Central memory CD8-positive, alpha-beta T cell (primary cell): ENCODE data around the gene HSPA13.
"Not testable (repeated sequence)": the region's sequence is repeated elsewhere in the genome, so short reads cannot be mapped to it uniquely, and the experiment has no call there.

Experiments
- ATAC-seq: fragments of 150-1000 bp; cut with Tn5 transposase; replicated peaks from 2 replicates; pipeline ENCODE4 v1.10.0; 2022; ENCODE audit warnings: mild to moderate bottlenecking, moderate FRiP score, moderate number of reproducible peaks; ENCODE audit not compliant: poor library complexity, severe bottlenecking; ENCODE audit errors: extremely low read depth
- DNase-seq, 2 donors: peaks; one replicate each; pipeline ENCODE4 v3.0.0; 2021; ENCODE audit warnings: low spot score in 2 of 2
- H3K27ac Mint-ChIP-seq: one replicate; pipeline ENCODE4 v1.8.0; 2022; ENCODE audit warnings: low read depth, mild to moderate bottlenecking, moderate library complexity, mixed read lengths
- H3K27me3 Mint-ChIP-seq: one replicate; pipeline ENCODE4 v1.8.0; 2022; ENCODE audit warnings: mixed read lengths
- H3K36me3 Mint-ChIP-seq: one replicate; pipeline ENCODE4 v1.8.0; 2022; ENCODE audit warnings: mild to moderate bottlenecking, moderate library complexity, mixed read lengths; ENCODE audit not compliant: insufficient read depth
- H3K4me1 Mint-ChIP-seq: one replicate; pipeline ENCODE4 v1.8.0; 2022; ENCODE audit warnings: mixed read lengths
- H3K4me3 Mint-ChIP-seq: one replicate; pipeline ENCODE4 v1.8.0; 2022; ENCODE audit warnings: mild to moderate bottlenecking, moderate library complexity, mixed read lengths
- H3K9me3 Mint-ChIP-seq: one replicate; pipeline ENCODE4 v1.8.0; 2022; ENCODE audit warnings: mixed read lengths

The HSPA13 gene

DNA sequence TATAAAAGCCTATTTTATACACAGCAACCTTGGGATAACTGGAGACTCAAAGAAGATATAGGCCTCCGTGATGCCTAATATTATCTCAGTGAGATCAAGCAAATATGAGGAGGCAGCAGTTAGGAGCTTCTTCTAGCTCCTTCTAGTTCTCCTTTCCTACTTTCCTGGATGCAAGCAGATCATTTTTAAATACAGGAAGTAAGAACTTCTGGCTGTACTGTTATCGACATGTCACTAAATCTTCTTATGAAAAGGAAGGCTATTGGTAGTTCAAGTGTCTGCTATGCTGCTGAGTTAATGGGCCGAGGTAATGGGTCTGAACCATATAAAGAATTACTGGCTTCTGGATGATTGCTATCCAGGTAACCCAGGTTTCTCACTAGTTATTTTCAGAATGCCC is 15.9 kb downstream of the HSPA13 start:
- H3K27ac Mint-ChIP-seq, result no peak overlapping the region
- no peak overlapping the region for H3K4me3 Mint-ChIP-seq
- ATAC-seq, result no peak
- H3K27me3 Mint-ChIP-seq, result peaks cover 17% of the 10 kb centered on the region
- no peaks in the 10 kb centered on the region for H3K36me3 Mint-ChIP-seq
- DNase-seq, result no peak
- no peaks in the 10 kb centered on the region for H3K4me1 Mint-ChIP-seq
- H3K9me3 Mint-ChIP-seq, result no peaks in the 10 kb centered on the region

DNA sequence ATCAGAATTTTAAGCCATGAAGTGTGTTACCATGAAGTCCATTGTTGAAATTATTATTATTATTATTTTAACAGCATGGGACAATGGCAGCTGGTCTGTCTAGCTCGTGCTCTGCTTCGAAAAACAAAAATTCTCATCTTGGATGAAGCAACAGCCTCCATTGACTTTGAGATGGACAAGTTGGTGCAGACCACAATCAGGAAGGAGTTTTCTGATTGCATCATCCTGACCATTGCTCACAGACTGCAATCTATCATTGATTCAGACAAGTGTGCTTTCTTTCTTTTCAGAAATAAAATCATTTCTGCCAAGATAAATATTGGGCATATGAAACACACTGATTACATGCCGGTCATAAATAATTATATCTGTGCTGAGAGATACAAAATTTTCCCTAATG is 21.0 kb downstream of the HSPA13 start:
- Mint-ChIP-seq H3K4me3 (no peak overlapping the region), H3K36me3 (no peaks in the 10 kb centered on the region), H3K27ac (no peak overlapping the region), H3K27me3 (peaks cover 43% of the 10 kb centered on the region), H3K4me1 (no peaks in the 10 kb centered on the region), H3K9me3 (no peaks in the 10 kb centered on the region)
- ATAC-seq (no peak), DNase-seq (no peak)

DNA sequence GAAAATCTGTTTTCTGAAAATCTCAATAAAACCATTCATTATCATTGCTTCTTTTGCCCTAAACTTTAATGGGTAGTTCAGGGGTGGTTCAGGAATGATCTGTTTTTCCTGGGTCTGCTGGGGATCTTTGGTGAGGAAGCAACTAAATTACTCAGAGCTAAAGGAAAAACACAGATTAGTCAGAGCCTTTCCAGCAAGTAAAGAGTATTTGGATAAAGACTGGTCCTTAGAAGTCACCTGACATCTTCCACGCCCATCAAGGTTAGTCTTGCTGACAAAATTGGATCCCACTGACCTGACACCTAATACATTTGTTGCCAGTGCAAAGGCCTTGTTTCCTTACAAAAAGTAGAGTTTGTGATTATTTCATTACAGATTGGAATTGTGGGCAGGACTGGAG is 24.2 kb downstream of the HSPA13 start:
- H3K9me3 Mint-ChIP-seq, result no peaks in the 10 kb centered on the region

DNA sequence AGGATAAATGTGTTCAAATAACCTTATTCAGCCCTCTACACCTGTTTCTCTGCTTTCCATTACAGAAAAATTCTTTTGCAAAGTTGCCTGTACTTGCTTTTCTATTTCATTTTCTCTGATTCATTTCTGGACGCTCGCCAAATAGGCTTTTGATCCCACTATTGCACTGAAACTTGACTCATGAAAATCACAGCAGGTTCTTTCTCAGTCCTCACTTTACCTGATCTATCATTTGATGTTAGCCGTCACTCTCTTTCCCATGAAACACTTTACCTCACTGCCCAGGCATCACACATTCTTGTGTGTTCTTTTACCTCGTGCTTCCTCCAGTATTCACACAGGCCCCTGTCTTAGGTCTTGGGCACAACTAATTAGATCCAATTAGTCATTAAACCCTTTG is 26.2 kb downstream of the HSPA13 start:
- no peak overlapping the region for H3K27ac Mint-ChIP-seq
- ATAC-seq, result no peak
- H3K9me3 Mint-ChIP-seq, result no peaks in the 10 kb centered on the region
- H3K36me3 Mint-ChIP-seq, result no peaks in the 10 kb centered on the region
- H3K4me1 Mint-ChIP-seq, result no peaks in the 10 kb centered on the region
- peaks cover 68% of the 10 kb centered on the region for H3K27me3 Mint-ChIP-seq
- H3K4me3 Mint-ChIP-seq, result no peak overlapping the region
- no peak for DNase-seq

More for the DNA sequence above, 24.2 kb downstream of the HSPA13 start:
- Mint-ChIP-seq H3K4me1 (no peaks in the 10 kb centered on the region), H3K27ac (no peak overlapping the region), H3K27me3 (peaks cover 74% of the 10 kb centered on the region), H3K4me3 (no peak overlapping the region), H3K36me3 (no peaks in the 10 kb centered on the region)
- DNase-seq, result no peak
- ATAC-seq, result no peak

DNA sequence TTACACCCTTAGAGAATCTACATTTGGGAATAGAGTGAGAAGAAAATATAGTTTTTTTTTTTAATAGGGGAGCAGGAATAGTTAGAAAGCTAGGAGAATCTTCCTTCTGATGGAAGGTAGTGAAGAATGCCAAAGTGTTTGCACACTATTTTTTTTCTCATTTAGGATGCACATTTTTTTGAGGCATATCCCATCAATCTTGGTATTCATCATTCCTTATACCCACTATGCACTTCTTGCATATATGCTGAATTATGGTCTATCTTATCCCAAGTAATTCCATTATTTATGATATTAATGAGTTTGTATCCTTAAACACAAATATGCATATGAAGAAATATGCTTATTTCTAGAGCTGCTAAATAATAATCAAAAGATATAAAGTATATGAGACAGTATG is 28.4 kb downstream of the HSPA13 start:
- DNase-seq (no peak), ATAC-seq (no peak)
- H3K36me3 Mint-ChIP-seq, result no peaks in the 10 kb centered on the region
- H3K4me3 Mint-ChIP-seq, result no peak overlapping the region
- no peaks in the 10 kb centered on the region for H3K9me3 Mint-ChIP-seq
- H3K27ac Mint-ChIP-seq, result no peak overlapping the region
- H3K27me3 Mint-ChIP-seq, result peaks cover 51% of the 10 kb centered on the region
- H3K4me1 Mint-ChIP-seq, result no peaks in the 10 kb centered on the region

DNA sequence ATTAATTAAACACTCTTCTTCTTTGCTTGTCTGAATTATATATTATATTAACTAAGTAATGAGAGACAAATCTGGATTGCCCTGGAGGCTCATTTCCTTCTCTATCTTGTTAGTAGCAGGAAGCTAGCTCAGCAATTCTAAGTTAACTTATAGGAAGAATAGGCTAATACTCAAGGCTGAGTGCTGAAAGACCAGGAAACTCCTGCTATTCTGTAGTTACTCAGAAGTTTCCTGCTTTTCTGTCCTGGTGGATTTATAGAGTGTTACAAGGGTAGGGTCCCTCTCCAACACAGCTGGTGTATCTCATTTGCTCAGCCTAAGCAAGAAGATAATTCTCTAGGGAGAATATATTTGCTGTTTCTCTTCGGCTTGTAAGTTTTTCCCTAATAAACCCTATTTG is 29.2 kb downstream of the HSPA13 start:
- ATAC-seq, result no peak
- no peak overlapping the region for H3K27ac Mint-ChIP-seq
- DNase-seq, result no peak
- H3K4me3 Mint-ChIP-seq, result no peak overlapping the region
- H3K36me3 Mint-ChIP-seq, result no peaks in the 10 kb centered on the region
- H3K27me3 Mint-ChIP-seq, result peaks cover 51% of the 10 kb centered on the region
- no peaks in the 10 kb centered on the region for H3K9me3 Mint-ChIP-seq
- no peaks in the 10 kb centered on the region for H3K4me1 Mint-ChIP-seq

DNA sequence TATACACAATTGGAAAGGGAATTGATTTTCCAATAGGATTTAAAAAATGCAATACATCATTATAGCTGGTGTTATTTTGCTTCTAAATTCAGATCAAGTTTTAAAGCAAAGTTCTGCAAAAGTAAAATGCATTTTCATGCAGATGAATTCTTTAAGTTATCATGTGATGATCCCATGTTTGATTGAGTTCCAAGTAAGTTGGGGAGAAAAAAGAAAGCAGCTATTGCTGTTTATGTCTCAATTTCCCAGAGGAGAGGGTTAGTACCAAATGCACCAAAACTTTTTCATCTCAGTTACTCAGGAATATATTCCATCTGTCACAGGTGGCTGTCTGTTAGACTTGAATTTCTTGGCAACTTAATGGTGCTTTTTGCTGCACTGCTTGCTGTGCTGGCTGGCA is 29.7 kb downstream of the HSPA13 start:
- ATAC-seq (no peak), DNase-seq (no peak)
- Mint-ChIP-seq H3K4me3 (no peak overlapping the region), H3K9me3 (no peaks in the 10 kb centered on the region), H3K27ac (no peak overlapping the region), H3K36me3 (no peaks in the 10 kb centered on the region), H3K4me1 (no peaks in the 10 kb centered on the region), H3K27me3 (peaks cover 51% of the 10 kb centered on the region)

DNA sequence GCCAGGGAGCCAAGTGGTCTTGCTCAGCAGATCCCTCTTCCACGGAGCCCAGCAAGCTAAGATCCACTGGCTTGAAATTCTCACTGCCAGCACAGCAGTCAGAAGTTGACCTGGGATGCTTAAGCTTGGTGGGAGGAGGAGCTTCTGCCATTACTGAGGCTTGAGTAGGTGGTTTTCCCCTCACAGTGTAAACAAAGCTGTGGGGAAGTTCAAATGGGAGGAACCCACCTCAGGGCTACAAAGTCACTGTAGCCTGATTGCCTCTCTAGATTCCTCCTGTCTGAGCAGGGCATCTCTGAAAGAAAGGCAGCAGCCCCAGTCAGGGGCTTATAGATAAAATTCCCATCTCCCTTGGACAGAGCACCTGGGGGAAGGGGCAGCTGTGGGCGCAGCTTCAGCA is 55.6 kb downstream of the HSPA13 start:
- H3K4me3 Mint-ChIP-seq, H3K27ac Mint-ChIP-seq, ATAC-seq, DNase-seq, H3K9me3 Mint-ChIP-seq, H3K36me3 Mint-ChIP-seq, H3K4me1 Mint-ChIP-seq: not testable (repeated sequence)
- peaks cover 67% of the 10 kb centered on the region for H3K27me3 Mint-ChIP-seq

DNA sequence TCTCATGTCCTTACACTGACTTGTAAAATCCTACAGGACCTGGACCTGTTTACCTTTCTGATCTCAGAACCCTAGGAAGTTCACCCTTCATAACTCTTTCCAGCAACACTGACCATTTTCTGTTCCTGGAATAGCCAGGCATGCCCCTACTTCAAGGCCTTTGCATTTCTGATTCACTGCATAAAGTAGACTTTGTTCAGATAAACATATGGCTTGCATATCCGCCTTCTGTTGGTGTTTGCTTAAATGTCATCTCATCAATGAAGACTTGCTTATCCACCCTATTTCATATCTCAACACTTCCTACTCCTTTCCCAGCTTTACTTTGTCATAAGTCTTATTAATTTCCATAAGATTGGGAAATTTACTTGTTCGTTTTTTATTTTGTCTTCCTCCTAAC is 57.4 kb downstream of the HSPA13 start:
- H3K27ac Mint-ChIP-seq, result no peak overlapping the region
- H3K36me3 Mint-ChIP-seq, result no peaks in the 10 kb centered on the region

More for the DNA sequence above, 57.4 kb downstream of the HSPA13 start:
- no peaks in the 10 kb centered on the region for H3K9me3 Mint-ChIP-seq
- ATAC-seq (no peak), DNase-seq (no peak)
- no peak overlapping the region for H3K4me3 Mint-ChIP-seq
- peaks cover 65% of the 10 kb centered on the region for H3K27me3 Mint-ChIP-seq
- H3K4me1 Mint-ChIP-seq, result no peaks in the 10 kb centered on the region
